GM13977 (cell line): Measurements from ENCODE around the gene SLC9A9.

Experiments used
- DNase-seq: peaks from one replicate; pipeline ENCODE4 v3.0.0; 2012; ENCODE audit warnings: low spot score
- CTCF ChIP-seq: IDR thresholded peaks from 2 replicates; pipeline ENCODE4 v1.5.1; 2012; ENCODE audit warnings: mild to moderate bottlenecking, control low read depth; ENCODE audit not compliant: insufficient read depth; ENCODE audit errors: extremely low read depth, missing control alignments
- in situ Hi-C: fragments of 300-500 bp; cut with MboI; formaldehyde crosslinking; loops from one replicate; pipeline ENCODE4 v1.12.0; 2022; ENCODE audit warnings: low sequenced_read_pairs, low pct_unique_long_range_greater_than_20kb, mixed read lengths, inconsistent platforms; ENCODE audit not compliant: unreplicated experiment

SLC9A9 gene

GRCh38 chr3:143605233-143605950 lies 242.9 kb downstream of the SLC9A9 start:
- in situ Hi-C loops, result no loop called here
- TF ChIP-seq CTCF, result no peak

GRCh38 chr3:143604402-143605185 lies 243.7 kb downstream of the SLC9A9 start:
- TF ChIP-seq CTCF, result no peak
- in situ Hi-C loops, result no loop called here
- DNase-seq, result no peak

More at GRCh38 chr3:143605233-143605950, 242.9 kb downstream of the SLC9A9 start:
- DNase-seq, result no peak

- no peak for DNase-seq
- no peak for TF ChIP-seq CTCF
- in situ Hi-C loops, result no loop called here
Observed at GRCh38 chr3:143603774-143604173, 244.5 kb downstream of the SLC9A9 start.

- no peak for TF ChIP-seq CTCF
Observed at GRCh38 chr3:143601723-143602484, 246.4 kb downstream of the SLC9A9 start.

GRCh38 chr3:143600756-143601718 lies 247.2 kb downstream of the SLC9A9 start:
- DNase-seq, result no peak
- TF ChIP-seq CTCF, result no peak
- in situ Hi-C loops, result no loop called here

More at GRCh38 chr3:143601723-143602484, 246.4 kb downstream of the SLC9A9 start:
- in situ Hi-C loops, result no loop called here
- no peak for DNase-seq
